Measurements from ENCODE around the gene RPL7L1.

DNA sequence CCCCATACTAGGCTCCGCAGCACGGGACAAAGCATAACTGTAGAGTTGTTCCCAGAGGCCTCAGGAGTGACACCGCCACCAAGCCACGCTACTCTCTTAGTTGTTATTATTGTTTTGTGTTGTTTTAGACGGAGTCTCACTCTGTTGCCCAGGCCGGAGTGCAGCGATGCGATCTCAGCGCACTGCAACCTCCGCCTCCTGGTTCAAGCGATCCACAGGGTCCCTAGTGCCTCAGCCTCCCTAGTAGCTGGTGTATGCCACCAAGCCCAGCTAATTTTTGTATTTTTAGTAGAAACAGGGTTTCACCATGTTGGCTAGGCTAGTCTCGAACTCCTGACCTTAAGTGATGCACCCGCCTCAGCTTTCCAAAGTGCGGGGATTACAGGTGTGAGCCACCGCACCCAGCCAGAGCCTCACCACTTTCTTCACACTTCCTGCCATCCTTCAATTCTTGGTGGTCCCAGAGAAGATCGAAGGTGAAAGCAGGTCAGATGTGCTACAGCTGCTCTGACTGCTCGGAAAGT, 11.8 kb downstream of the RPL7L1 start:
- TF ChIP-seq POLR2AphosphoS5 (IDR thresholded peaks at IDR 0.05; ENCODE audit: low read depth, low read length), result no peak
- TF ChIP-seq, protein P1, sequence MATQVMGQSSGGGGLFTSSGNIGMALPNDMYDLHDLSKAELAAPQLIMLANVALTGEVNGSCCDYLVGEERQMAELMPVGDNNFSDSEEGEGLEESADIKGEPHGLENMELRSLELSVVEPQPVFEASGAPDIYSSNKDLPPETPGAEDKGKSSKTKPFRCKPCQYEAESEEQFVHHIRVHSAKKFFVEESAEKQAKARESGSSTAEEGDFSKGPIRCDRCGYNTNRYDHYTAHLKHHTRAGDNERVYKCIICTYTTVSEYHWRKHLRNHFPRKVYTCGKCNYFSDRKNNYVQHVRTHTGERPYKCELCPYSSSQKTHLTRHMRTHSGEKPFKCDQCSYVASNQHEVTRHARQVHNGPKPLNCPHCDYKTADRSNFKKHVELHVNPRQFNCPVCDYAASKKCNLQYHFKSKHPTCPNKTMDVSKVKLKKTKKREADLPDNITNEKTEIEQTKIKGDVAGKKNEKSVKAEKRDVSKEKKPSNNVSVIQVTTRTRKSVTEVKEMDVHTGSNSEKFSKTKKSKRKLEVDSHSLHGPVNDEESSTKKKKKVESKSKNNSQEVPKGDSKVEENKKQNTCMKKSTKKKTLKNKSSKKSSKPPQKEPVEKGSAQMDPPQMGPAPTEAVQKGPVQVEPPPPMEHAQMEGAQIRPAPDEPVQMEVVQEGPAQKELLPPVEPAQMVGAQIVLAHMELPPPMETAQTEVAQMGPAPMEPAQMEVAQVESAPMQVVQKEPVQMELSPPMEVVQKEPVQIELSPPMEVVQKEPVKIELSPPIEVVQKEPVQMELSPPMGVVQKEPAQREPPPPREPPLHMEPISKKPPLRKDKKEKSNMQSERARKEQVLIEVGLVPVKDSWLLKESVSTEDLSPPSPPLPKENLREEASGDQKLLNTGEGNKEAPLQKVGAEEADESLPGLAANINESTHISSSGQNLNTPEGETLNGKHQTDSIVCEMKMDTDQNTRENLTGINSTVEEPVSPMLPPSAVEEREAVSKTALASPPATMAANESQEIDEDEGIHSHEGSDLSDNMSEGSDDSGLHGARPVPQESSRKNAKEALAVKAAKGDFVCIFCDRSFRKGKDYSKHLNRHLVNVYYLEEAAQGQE (IDR thresholded peaks at IDR 0.05; ENCODE audit: insufficient read depth in 1 of 2, low read depth in 2 of 2, low read length in 2 of 2), result no peak
- no peak for TF ChIP-seq TAF1 (IDR thresholded peaks at IDR 0.05; ENCODE audit: borderline replicate concordance, insufficient read depth, low read length)
- no peak for TF ChIP-seq SIN3A (IDR thresholded peaks at IDR 0.05; ENCODE audit: borderline replicate concordance, insufficient read depth, low read length)
- TF ChIP-seq FOXP2 (optimal IDR thresholded peaks at IDR 0.05; ENCODE audit: borderline replicate concordance, extremely low read depth, extremely low read length, insufficient read depth), result no peak

Measured in PFSK-1 (cell line).